Chondrocyte (in vitro differentiated cells): ENCODE measurements around the gene HCFC1R1. TPM values are rescaled to one million over a fixed set of nuclear protein-coding genes. Genes with fewer than 3 reads are reported as not detected.
A peak's percentile ranks its signal among the peaks of the same experiment; 100 is the strongest.

ENCODE experiments used
- DNase-seq: peaks from one replicate; pipeline ENCODE4 v3.0.0; 2021; ENCODE audit warnings: mixed read lengths, low spot score
- H3K27ac Mint-ChIP-seq: one replicate; pipeline ENCODE4 v1.8.0; 2021; ENCODE audit warnings: mild to moderate bottlenecking, moderate library complexity, mixed read lengths; ENCODE audit not compliant: unreplicated experiment
- H3K27me3 Mint-ChIP-seq: 2 replicates; pipeline ENCODE4 v1.8.0; 2021; ENCODE audit warnings: low read depth, mixed read lengths
- H3K36me3 Mint-ChIP-seq: 2 replicates; pipeline ENCODE4 v1.8.0; 2021; ENCODE audit warnings: low read depth, mixed read lengths
- H3K4me1 Mint-ChIP-seq: 2 replicates; pipeline ENCODE4 v1.8.0; 2021; ENCODE audit warnings: low read depth, mild to moderate bottlenecking, mixed read lengths
- H3K4me3 Mint-ChIP-seq: one replicate; pipeline ENCODE4 v1.8.0; 2021; ENCODE audit warnings: mild to moderate bottlenecking, moderate library complexity, mixed read lengths; ENCODE audit not compliant: unreplicated experiment
- H3K9me3 Mint-ChIP-seq: 2 replicates; pipeline ENCODE4 v1.8.0; 2021; ENCODE audit warnings: low read depth, mixed read lengths
- CTCF ChIP-seq: fragments of 200-600 bp; sonication (generic); IDR thresholded peaks from 2 replicates; pipeline ENCODE4 v1.5.0; 2021; ENCODE audit warnings: antibody characterized with exemption, mild to moderate bottlenecking, moderate library complexity
- total RNA-seq: library from RNA; stranded (reverse); gene quantifications from 3 replicates; pipeline ENCODE4 v1.2.1, GENCODE V29; 2021

HCFC1R1 gene
- total RNA-seq, 1 donor from 2014 or later = 79.3 TPM

GRCh38 chr16:3003582-3004270, 20.0 kb downstream of the HCFC1R1 start:
- no peak for DNase-seq
- Mint-ChIP-seq H3K27ac (no peak overlapping the region), H3K27me3 (peaks cover 19% of the 10 kb centered on the region), H3K9me3 (no peaks in the 10 kb centered on the region), H3K36me3 (no peaks in the 10 kb centered on the region), H3K4me1 (peaks cover 3% of the 10 kb centered on the region), H3K4me3 (peak overlapping the region; percentile 25)
- peak; percentile 75 for TF ChIP-seq CTCF

GRCh38 chr16:3001316-3001715, 22.4 kb downstream of the HCFC1R1 start:
- Mint-ChIP-seq H3K27me3 (peaks cover 6% of the 10 kb centered on the region), H3K9me3 (no peaks in the 10 kb centered on the region)
- DNase-seq = no peak

GRCh38 chr16:3000540-3000939, 23.2 kb downstream of the HCFC1R1 start:
- no peak for DNase-seq
- Mint-ChIP-seq H3K27me3 (peaks cover 3% of the 10 kb centered on the region), H3K4me1 (peaks cover 3% of the 10 kb centered on the region), H3K36me3 (no peaks in the 10 kb centered on the region), H3K4me3 (no peak overlapping the region), H3K9me3 (no peaks in the 10 kb centered on the region), H3K27ac (no peak overlapping the region)
- TF ChIP-seq CTCF = no peak

More at GRCh38 chr16:3001316-3001715, 22.4 kb downstream of the HCFC1R1 start:
- H3K4me1 Mint-ChIP-seq = peaks cover 3% of the 10 kb centered on the region
- H3K27ac Mint-ChIP-seq = no peak overlapping the region
- no peaks in the 10 kb centered on the region for H3K36me3 Mint-ChIP-seq
- no peak overlapping the region for H3K4me3 Mint-ChIP-seq
- no peak for TF ChIP-seq CTCF

GRCh38 chr16:2999929-3000328, 23.8 kb downstream of the HCFC1R1 start:
- H3K36me3 Mint-ChIP-seq = no peaks in the 10 kb centered on the region
- H3K4me3 Mint-ChIP-seq = no peak overlapping the region
- H3K4me1 Mint-ChIP-seq = peaks cover 2% of the 10 kb centered on the region
- H3K27ac Mint-ChIP-seq = no peak overlapping the region
- H3K27me3 Mint-ChIP-seq = peaks cover 2% of the 10 kb centered on the region
- DNase-seq = no peak
- no peak for TF ChIP-seq CTCF
- H3K9me3 Mint-ChIP-seq = no peaks in the 10 kb centered on the region

- no peak for TF ChIP-seq CTCF
These were observed 27.4 kb downstream of the HCFC1R1 start for GRCh38 chr16:2996298-2996697.

More at GRCh38 chr16:2996298-2996697, 27.4 kb downstream of the HCFC1R1 start:
- no peak for DNase-seq
- Mint-ChIP-seq H3K9me3 (no peaks in the 10 kb centered on the region), H3K36me3 (no peaks in the 10 kb centered on the region), H3K4me3 (no peak overlapping the region), H3K4me1 (no peaks in the 10 kb centered on the region), H3K27ac (no peak overlapping the region), H3K27me3 (no peaks in the 10 kb centered on the region)
